Gastroesophageal sphincter (tissue), 3 donors: ENCODE results near the gene SMARCA4.
"Not testable (repeated sequence)": the region's sequence is repeated elsewhere in the genome, so short reads cannot be mapped to it uniquely, and the experiment has no call there.

Experiments used
- CTCF ChIP-seq, 4 experiments: fragments of 200-600 bp in 2 of 4; fragments of 450-650 bp in 2 of 4; sonication (generic) in 1 of 4; IDR thresholded peaks; one replicate each; pipeline ENCODE4 v1.5.1; 2017 to 2019; ENCODE audit warnings: antibody characterized with exemption in 4 of 4, mild to moderate bottlenecking in 2 of 4, moderate library complexity in 2 of 4
- EP300 ChIP-seq: sonication (generic); formaldehyde crosslinking; IDR thresholded peaks from one replicate; pipeline ENCODE4 v1.6.1; 2017; ENCODE audit warnings: antibody characterized with exemption, mild to moderate bottlenecking
- POLR2A ChIP-seq, 2 donors: fragments of 450-650 bp; IDR thresholded peaks; one replicate each; pipeline ENCODE4 v1.6.1; 2017; ENCODE audit warnings: antibody characterized with exemption in 2 of 2, mild to moderate bottlenecking in 2 of 2, moderate library complexity in 1 of 2
- POLR2AphosphoS5 ChIP-seq: sonication (generic); formaldehyde crosslinking; IDR thresholded peaks from one replicate; pipeline ENCODE4 v1.6.1; 2017; ENCODE audit warnings: antibody characterized with exemption

GRCh38 chr19:11103667-11104066 lies 142.8 kb downstream of the SMARCA4 start:
- TF ChIP-seq CTCF (IDR thresholded peaks at IDR 0.05); POLR2A (IDR thresholded peaks at IDR 0.05); POLR2AphosphoS5; EP300: not testable (repeated sequence)
